ENCODE results near the gene FRMPD2. TPM values are rescaled to one million over a fixed set of nuclear protein-coding genes. Genes with fewer than 3 reads are reported as not detected.

FRMPD2 gene
- total RNA-seq, 4 donors from 2014 or later: not detected

DNA sequence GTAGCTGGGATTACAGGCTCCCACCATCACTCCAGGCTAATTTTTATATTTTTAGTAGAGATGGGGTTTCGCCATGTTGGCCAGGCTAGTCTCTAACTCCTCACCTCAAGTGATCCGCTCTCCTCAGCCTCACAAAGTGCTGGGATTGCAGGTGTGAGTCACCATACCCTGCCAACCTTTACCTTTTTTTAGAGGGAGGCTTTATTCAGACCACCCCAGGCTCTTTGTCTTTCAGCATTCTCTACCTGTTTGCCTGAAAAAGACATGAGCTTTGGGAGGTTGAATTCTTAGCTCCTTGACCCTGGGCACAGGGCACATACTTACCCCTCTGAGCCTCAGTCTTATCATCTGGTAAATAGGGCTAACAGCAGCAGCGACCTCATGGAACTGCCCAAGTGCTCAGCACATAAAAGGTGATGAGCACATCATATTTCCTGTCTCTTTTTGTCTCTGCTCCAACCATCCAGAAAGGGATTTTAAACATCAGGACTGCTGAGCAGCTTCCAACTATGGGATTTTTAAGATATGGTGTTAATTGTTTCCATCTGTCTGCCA is 17.0 kb downstream of the FRMPD2 start:
- Histone ChIP-seq H3K27me3 (no peaks in the 10 kb centered on the region), H3K36me3 (no peaks in the 10 kb centered on the region), H3K9me3 (no peaks in the 10 kb centered on the region), H3K27ac (no peak overlapping the region), H3K4me3 (no peak overlapping the region), H3K4me1 (no peaks in the 10 kb centered on the region)
- DNase-seq (no peak), ATAC-seq (no peak)
- intact Hi-C loops (cut with DNase I; ENCODE audit: low total_unique reads) (no loop called here), in situ Hi-C loops (cut with MboI; ENCODE audit: low sequenced_read_pairs in 4 of 4) (no loop called here)
- TF ChIP-seq CTCF (IDR thresholded peaks at IDR 0.05 in 4 of 5, conservative IDR thresholded peaks at IDR 0.05 in 1 of 5) (no peak), POLR2A (IDR thresholded peaks at IDR 0.05) (no peak)

DNA sequence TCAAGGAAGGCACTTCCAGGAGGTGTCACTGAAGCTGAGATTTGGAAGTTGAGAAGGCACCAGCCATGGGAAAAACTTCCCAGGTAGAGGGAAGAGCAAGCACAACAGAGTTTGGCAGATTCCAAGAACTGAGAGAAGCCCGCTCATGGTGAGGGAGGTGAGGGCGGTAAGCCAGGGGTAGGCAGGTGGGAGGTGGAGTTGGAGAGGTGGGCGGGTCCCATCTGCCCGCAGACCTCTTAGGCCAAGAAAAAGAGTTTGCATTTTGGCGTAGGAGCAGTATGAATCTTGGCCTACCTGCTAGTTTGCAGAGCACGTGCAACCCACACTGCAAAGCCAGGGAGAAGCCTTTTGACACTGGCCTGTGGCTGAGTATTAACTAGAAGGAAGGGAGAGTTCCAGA is 18.8 kb downstream of the FRMPD2 start:
- DNase-seq: no peak

GRCh38 chr10:48254750-48255512 is 19.6 kb downstream of the FRMPD2 start:
- ATAC-seq (no peak), DNase-seq (no peak)
- TF ChIP-seq POLR2A (IDR thresholded peaks at IDR 0.05) (no peak), CTCF (IDR thresholded peaks at IDR 0.05 in 4 of 5, conservative IDR thresholded peaks at IDR 0.05 in 1 of 5) (no peak)
- H3K27ac ChIP-seq: no peak overlapping the region
- in situ Hi-C loops (cut with MboI; ENCODE audit: low sequenced_read_pairs in 4 of 4): no loop called here
- intact Hi-C loops (cut with DNase I; ENCODE audit: low total_unique reads): no loop called here
- H3K4me3 ChIP-seq: no peak overlapping the region
- H3K9me3 ChIP-seq: no peaks in the 10 kb centered on the region
- H3K36me3 ChIP-seq: no peaks in the 10 kb centered on the region
- no peaks in the 10 kb centered on the region for H3K4me1 ChIP-seq
- H3K27me3 ChIP-seq: no peaks in the 10 kb centered on the region

More for the DNA sequence above, 18.8 kb downstream of the FRMPD2 start:
- Histone ChIP-seq H3K4me3 (no peak overlapping the region), H3K9me3 (no peaks in the 10 kb centered on the region), H3K27ac (no peak overlapping the region), H3K4me1 (no peaks in the 10 kb centered on the region), H3K36me3 (no peaks in the 10 kb centered on the region), H3K27me3 (no peaks in the 10 kb centered on the region)
- intact Hi-C loops (cut with DNase I; ENCODE audit: low total_unique reads): no loop called here
- ATAC-seq: no peak
- TF ChIP-seq POLR2A (IDR thresholded peaks at IDR 0.05) (no peak), CTCF (IDR thresholded peaks at IDR 0.05 in 4 of 5, conservative IDR thresholded peaks at IDR 0.05 in 1 of 5) (no peak)
- in situ Hi-C loops (cut with MboI; ENCODE audit: low sequenced_read_pairs in 4 of 4): no loop called here

DNA sequence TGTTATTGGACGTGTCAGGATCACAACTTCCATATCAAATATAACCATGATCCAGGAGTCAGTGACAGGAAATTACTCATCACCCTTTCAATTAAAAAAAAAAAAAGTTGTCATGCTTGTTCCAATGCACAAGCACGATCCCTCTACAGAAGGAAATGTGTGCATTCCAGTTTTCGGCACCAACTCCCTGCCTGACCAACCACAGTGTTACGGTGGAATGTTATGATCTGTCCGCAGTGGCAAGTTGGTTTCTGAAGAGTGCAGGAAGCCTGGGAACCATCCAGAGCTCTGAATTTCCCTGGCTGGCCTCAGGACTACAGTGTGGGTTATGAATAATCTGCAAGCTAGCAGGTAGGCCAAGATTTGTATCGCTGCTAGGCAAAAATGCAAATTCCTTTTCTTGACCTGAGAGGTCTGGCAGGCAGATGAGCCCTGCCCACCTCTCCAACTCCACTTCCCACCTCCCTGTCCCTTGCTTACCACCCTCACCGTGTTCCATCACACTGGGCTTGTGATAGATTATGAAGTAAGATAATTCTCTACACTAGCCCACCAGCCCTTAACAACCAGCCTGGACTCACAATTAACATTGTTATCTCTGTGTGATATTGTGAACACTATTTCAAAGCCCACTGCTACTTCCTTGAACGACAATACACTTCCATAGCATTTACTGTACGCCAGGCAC is 20.4 kb downstream of the FRMPD2 start:
- TF ChIP-seq POLR2A (IDR thresholded peaks at IDR 0.05): no peak
- TF ChIP-seq CTCF (IDR thresholded peaks at IDR 0.05 in 4 of 5, conservative IDR thresholded peaks at IDR 0.05 in 1 of 5): no peak
- Histone ChIP-seq H3K4me1 (no peaks in the 10 kb centered on the region), H3K4me3 (no peak overlapping the region), H3K9me3 (no peaks in the 10 kb centered on the region), H3K36me3 (no peaks in the 10 kb centered on the region), H3K27me3 (no peaks in the 10 kb centered on the region), H3K27ac (no peak overlapping the region)
- ATAC-seq (no peak), DNase-seq (no peak)
- in situ Hi-C loops (cut with MboI; ENCODE audit: low sequenced_read_pairs in 4 of 4): no loop called here
- intact Hi-C loops (cut with DNase I; ENCODE audit: low total_unique reads): no loop called here
